Measurements from ENCODE around the gene OTOG. TPM values are rescaled to one million over a fixed set of nuclear protein-coding genes. Genes with fewer than 3 reads are reported as not detected.

OTOG gene
- total RNA-seq, 4 donors from 2014 or later: not detected

DNA sequence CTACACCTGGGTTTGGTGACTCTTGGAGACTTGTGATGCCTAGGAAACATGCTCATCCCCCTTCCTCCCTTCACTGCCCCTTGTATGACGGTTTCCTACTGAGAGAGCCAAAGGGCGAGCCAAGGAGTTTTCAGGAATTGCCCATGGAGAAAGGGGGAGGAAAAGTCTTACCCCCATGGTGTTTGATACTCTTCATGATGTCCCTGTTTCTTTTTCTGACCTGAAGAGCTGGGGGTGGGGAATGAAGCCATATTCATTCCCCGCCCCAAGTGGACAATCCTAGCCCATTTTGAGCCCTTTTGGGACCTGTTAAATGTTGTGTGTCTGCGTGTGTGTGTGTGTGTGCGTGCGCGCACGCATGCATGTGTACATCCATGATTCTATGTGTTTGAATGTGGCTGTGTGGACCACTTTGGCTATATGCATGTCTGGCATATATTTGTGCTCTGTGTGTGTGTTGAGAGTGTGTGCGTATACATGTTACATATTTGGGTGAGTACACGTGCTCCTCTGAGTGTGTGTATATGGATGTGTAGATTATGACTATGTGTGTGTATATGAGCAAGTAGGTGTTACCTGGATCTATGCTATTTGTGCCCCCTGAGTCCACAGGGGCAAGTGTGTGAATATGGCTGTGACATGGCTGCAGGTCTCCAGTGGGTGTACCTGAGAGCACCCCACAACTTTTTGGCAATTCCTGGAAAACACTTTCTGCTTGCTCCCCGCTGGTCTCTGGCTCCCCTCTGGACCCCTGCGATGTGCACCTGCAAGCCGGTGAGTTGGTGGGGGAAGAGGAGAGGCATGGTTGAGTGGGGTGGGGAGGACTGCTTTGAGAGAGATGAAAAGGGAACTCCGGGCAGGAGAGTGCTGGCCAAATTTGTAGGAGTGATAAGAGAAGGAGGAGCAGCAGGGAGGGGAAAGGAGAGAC is 24.6 kb downstream of the OTOG start:
- intact Hi-C loops (cut with DNase I; ENCODE audit: low total_unique reads): no loop called here
- no peak overlapping the region for H3K4me3 ChIP-seq (ENCODE audit: low read depth, poor library complexity, severe bottlenecking)
- DNase-seq (ENCODE audit: low spot score in 2 of 2): peak in 1 of 2 donors; percentile 39
- WGBS, 2 donors: 81 to 84% methylated on average over 14 of the region's 14 CpGs
- no peak for TF ChIP-seq POLR2A (IDR thresholded peaks at IDR 0.05)
- TF ChIP-seq, protein P1, sequence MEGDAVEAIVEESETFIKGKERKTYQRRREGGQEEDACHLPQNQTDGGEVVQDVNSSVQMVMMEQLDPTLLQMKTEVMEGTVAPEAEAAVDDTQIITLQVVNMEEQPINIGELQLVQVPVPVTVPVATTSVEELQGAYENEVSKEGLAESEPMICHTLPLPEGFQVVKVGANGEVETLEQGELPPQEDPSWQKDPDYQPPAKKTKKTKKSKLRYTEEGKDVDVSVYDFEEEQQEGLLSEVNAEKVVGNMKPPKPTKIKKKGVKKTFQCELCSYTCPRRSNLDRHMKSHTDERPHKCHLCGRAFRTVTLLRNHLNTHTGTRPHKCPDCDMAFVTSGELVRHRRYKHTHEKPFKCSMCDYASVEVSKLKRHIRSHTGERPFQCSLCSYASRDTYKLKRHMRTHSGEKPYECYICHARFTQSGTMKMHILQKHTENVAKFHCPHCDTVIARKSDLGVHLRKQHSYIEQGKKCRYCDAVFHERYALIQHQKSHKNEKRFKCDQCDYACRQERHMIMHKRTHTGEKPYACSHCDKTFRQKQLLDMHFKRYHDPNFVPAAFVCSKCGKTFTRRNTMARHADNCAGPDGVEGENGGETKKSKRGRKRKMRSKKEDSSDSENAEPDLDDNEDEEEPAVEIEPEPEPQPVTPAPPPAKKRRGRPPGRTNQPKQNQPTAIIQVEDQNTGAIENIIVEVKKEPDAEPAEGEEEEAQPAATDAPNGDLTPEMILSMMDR (IDR thresholded peaks at IDR 0.05): no peak

DNA sequence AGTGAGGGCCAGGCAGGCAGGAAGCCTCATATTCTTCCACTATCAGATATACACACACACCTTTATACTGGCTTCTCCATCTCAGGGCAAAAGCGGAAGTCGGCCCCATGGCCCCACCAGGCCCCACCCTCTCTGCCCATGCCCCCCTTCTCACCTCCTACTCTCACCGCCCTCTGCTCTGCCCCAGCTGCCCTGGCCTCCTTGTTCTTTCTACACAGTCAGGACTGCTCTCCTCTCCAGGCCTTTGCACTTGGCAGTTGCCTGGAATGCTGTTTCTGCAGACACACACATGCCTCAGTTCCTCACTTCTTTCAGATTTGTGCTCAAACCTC is 25.3 kb downstream of the OTOG start:
- TF ChIP-seq POLR2A (IDR thresholded peaks at IDR 0.05): no peak
- TF ChIP-seq, protein P1 (IDR thresholded peaks at IDR 0.05): no peak
- intact Hi-C loops (cut with DNase I; ENCODE audit: low total_unique reads): no loop called here
- no peak overlapping the region for H3K4me3 ChIP-seq (ENCODE audit: low read depth, poor library complexity, severe bottlenecking)
- peak in 1 of 2 donors; percentile 32 for DNase-seq (ENCODE audit: low spot score in 2 of 2)
- 60 to 61% methylated on average over 3 of the region's 3 CpGs for WGBS, 2 donors

DNA sequence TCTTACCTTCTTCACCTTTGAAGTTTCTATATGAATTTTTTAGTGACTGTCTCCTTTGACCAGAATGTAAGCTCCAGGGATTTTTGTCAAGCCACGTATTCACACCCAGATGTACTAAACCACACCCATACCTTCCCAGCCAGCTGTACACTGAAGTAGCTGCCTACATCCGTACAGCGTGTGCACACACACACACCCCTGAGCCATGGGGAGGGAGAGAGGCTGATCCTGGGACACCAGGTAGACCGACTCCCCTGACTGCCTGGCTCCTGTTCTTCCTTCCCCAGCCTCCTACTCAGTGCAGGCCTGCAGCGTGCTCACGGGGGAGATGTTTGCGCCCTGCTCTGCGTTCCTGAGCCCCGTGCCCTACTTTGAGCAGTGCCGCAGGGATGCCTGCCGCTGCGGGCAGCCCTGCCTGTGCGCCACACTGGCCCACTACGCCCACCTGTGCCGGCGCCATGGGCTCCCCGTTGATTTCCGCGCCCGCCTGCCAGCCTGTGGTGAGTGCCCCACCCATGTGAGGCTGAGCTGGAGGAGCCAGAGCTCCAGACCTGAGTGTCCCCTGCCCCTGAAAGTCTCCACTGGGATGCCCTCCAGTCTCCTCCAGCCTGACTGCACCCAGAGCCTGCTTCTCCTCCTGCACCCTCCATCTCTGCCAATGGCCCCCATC is 25.9 kb downstream of the OTOG start:
- DNase-seq (ENCODE audit: low spot score in 2 of 2): peak in 1 of 2 donors; percentile 76
- 59 to 70% methylated on average over 10 to 14 of the region's 20 CpGs for WGBS, 2 donors

DNA sequence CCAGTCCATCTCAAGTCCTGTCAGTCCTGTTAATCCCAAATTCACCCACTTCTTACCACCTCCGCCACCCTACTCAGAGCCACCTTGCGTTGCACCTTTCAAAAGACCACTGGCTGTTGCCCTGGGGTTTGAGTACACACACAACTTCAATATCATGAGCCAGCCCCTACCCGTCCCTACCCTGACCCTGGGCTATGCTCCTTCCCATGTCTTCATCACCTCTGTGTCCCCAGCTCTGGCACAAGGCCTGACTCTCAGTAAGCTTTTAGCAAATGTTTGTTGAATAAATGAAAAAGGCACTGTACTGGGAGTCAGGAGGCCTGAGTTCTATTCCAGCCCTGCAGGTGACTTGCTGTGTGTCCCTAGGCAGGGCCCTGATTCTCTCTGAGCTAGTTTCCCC is 26.5 kb downstream of the OTOG start:
- peak in 1 of 2 donors; percentile 78 for DNase-seq (ENCODE audit: low spot score in 2 of 2)
- TF ChIP-seq POLR2A (IDR thresholded peaks at IDR 0.05): no peak
- no peak overlapping the region for H3K4me3 ChIP-seq (ENCODE audit: low read depth, poor library complexity, severe bottlenecking)
- intact Hi-C loops (cut with DNase I; ENCODE audit: low total_unique reads): no loop called here
- WGBS, 2 donors: 89 to 93% methylated on average over 3 of the region's 3 CpGs

More for the DNA sequence above, 25.9 kb downstream of the OTOG start:
- intact Hi-C loops (cut with DNase I; ENCODE audit: low total_unique reads): no loop called here
- no peak overlapping the region for H3K4me3 ChIP-seq (ENCODE audit: low read depth, poor library complexity, severe bottlenecking)
- no peak for TF ChIP-seq POLR2A (IDR thresholded peaks at IDR 0.05)
- TF ChIP-seq, protein P1 (IDR thresholded peaks at IDR 0.05): no peak

- H3K4me3 ChIP-seq (ENCODE audit: low read depth, poor library complexity, severe bottlenecking): no peak overlapping the region
- TF ChIP-seq, protein P1 (IDR thresholded peaks at IDR 0.05): no peak
- no peak for TF ChIP-seq POLR2A (IDR thresholded peaks at IDR 0.05)
- peak in 1 of 2 donors; percentile 82 for DNase-seq (ENCODE audit: low spot score in 2 of 2)
- intact Hi-C loops (cut with DNase I; ENCODE audit: low total_unique reads): no loop called here
- WGBS, 2 donors: 86 to 92% methylated on average over 9 of the region's 9 CpGs
These were observed 27.4 kb downstream of the OTOG start for GRCh38 chr11:17574141-17575091.

All from lower leg skin (tissue), 4 donors.